Tongue (tissue), 2 donors: Measurements from ENCODE around the gene EXOC3L1. TPM values are rescaled to one million over a fixed set of nuclear protein-coding genes. Genes with fewer than 3 reads are reported as not detected.
A peak's percentile ranks its signal among the peaks of the same experiment; 100 is the strongest.

Experiments used
- DNase-seq: peaks from one replicate; pipeline ENCODE4 v3.0.0-alpha.2; 2015
- total RNA-seq: library from RNA; depleted of rRNA; stranded (reverse); fragments of >200 nt; gene quantifications from one replicate; pipeline ENCODE4 v1.2.3, GENCODE V29; 2014

Gene EXOC3L1, protein sequence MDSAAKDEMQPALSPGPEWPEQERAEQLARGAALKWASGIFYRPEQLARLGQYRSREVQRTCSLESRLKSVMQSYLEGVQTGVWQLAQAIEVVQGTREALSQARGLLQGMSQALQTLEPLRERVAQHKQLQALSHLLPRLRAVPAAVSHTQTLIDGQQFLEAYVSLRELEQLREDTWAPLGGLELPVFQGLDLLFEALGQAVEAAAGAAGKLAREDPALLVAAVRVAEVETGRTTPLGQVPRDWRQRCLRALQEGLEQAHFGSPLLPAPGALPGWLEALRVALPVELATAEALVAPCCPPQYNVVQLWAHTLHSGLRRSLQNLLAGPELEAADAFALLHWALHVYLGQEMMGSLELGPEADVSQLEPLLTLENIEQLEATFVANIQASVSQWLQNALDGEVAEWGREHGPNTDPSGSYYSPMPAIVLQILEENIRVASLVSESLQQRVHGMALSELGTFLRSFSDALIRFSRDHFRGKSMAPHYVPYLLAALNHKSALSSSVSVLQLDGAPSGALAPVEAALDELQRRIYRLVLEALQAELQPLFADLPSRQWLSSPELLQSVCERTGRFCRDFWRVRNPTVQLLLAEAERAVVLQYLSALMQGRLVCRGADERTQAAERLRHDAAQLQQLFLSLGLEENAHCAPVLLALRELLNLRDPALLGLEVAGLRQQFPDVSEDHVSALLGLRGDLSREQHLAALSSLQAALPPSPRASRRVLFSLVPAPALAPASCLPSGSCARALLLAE
- 3.6 TPM for total RNA-seq

DNA sequence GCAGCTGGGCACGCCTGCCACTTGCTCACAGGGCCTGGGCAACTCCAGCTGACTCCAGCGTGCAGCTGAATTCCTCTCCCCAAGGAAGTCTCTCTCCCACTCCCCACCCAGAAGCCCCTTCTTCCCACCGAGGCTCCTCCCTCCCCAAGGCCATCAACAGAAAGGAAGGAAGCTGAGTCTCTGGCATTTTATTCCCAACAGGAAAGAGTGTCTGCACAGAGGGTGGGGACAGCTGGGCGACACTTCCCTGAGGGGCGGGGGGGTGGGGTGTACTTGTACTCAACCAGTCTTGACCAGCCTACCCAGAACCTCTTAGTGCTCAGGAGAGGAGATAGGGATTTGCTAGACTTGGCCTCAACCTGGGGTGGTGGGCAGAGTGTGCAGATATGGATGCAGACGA is at the start of gene EXOC3L1:
Gene EXOC3L1, minus strand, starts transcription at position 96 of the 400 bp plus-strand sequence. CDS start 460 bp downstream, outside the sequence.
- DNase-seq, result no peak

DNA sequence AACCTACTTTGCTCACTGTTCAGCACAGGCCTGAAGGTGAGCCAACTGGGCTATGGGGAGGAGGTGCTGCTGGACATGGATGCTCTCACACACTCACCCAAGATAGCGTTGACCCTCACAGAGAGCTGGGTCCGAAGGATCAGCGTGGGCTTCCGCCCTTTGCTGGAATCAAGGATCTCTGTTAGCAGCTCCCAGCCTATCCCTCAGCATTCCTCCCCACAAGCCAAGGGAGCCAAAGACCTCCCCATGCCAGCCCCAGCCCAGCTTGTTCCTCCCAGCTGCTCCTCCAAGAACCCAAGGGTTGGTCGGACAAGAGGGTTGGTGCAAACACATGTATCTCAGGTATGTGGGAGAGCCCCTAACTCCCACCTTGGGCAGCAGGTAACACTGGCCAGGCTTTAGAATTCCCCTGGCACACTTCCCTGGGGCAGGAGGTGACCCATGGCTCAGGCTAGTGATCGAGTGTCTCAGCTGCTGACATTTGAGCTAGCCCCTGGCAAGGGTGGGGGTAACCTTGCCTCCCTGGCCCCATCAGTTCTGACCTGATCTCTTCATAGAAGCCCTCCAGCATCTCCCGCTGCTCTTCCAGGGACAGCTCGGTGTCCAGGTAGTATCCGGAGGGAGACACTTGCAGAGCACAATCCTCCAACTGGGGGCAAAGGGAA is 49.0 kb upstream of the EXOC3L1 start:
- DNase-seq, result no peak

DNA sequence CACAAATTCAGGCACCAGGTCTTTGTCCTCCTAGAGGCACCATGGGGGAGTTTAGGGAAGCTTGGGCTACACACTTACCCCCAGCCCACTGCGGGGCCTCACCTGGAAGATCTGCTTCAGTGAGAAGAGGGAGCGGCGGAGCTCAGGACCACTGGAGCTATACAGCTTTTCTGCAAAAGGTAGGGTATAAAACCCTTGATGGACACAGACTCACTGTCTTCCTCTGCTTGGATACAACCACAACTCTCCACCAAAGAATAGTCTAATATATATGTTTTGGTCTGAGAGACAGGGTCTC is 48.3 kb upstream of the EXOC3L1 start:
- DNase-seq, result no peak

DNA sequence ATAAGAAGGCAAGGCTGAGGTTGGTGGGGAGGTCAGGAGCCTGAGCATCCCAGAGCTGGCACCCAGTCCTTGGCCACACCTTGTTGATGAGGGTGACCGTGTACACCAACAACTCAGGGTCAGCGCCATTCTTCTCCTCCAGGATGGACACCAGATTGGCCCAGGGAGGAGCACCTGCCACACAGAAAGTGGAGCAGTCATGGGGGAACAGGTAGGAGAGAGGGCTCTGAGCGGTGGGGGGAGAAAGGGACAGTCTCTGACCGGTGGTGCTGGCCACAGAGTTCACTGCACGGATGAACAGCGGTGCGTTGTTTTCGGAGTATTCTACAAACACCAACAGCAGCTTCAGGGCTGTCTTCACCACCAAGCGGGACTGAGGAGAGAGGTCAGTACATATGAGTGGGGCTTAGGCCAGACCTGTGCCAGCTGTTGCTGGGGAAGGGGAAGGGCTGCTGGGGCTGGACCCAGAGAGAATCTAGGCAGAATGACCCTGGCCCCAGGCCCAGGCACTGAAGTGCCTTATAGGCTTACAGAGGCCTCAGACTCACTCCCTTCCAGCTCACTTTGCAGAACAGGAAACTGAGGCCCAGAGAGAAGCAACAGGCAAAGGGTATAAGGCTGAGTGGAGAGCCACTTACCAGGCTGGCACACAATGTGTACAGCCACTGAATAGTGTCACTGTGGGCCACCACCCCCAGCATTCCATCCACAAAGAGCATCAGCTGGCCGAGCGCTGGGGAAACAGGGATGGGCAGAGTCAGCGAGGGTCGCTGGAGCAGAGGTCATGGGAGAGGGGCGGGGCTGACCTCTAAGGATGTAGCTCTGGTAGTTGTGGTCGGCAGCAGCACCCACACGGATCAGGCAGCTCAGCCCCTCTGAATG is 47.7 kb upstream of the EXOC3L1 start:
- DNase-seq, result no peak

DNA sequence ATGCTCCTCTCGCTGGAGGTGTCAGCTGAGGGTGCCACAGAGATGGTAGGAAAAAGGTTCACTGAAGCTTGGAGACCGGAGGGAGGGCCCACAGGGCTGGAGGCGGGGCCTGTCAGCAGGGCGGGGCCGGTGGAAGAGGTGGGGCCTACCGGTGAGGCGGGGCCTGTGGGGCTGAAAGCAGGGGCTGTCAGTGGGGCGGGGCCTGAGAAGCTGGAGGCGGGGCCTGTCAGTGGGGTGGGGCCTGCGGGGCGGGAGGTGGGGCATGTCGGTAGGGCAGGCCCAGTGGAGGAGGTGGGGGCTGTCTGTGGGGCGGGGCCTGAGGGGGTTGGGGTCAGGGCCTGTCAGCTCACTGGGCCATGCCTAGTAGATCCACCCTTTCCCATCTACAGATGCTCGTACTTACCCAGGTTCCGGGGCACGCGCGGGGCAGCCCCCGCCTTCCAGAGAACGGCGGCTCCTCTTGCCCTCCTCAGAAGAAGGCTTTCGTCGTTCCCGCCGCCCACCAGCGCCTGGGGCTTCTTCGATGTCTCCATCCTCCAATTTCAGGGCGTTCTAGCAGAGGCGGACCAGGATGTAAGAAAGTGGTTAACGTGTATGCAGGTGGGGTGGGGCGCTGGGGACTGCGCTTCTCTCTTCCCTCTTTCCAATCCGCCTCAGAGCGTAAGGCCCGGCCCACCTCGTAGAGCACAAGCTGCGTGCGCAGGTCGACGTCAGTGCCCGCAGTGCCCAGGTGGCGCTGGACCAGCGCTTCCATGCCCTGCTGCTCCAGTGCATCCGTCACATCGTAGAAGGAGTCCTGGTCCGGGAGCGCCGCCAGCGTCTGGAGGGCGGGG is 46.8 kb upstream of the EXOC3L1 start:
- DNase-seq, result peak; percentile 14

DNA sequence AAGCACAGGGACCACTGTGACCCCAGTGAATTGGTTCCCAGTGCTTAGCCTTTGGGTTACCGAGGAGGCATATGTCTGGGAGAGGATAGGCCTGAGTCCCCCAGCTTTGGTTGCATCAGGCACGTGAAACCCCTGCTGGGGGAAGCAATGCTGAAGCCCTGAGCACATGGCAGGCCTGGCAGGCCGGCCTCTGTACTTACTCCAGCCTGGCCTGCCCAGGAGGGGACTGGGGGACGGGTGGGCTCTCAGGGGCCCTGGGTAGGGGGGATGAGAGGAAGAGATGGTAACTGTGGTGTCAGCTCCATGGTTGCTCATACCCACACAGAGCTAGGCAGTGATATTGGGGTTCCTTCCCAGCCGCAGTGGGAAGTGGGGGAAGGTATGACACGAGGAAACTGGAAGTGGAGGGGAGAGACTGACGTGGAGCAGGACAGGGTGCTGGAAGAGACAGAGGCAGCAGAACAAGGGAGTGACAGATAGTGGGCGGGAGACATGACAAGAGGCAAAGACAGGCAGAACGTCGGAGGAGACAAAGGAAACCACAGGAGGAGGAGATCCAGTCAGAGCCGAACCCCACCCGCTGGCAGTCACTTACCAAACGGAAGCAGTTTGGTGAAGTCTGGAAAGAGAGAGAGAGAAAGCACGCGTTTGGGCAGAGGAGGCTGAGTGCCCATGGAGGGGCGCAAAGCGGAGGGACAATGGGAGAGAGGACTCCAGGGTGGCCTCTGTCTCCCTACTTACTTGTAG is 46.1 kb upstream of the EXOC3L1 start:
- no peak for DNase-seq

DNA sequence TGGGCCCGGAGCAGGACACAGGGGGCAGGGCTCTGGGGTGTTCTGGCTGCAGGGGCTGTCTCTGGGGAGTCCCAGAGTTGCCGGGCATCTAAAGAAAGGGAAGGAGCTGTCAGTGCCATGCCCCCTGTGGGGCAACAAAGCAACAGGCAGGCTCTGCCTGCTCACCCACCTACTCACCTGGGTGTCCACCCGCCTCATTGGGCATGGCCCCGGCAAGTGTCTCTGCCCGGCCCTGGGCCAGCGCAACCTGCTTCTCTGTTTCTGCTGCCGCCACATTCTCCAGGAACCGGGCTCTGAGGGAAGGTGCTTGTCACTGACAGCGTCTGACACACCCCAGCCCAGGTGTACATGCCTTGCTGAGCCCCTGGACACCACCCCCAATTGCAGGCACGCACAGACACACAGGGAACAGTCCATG is 44.3 kb upstream of the EXOC3L1 start:
- no peak for DNase-seq

DNA sequence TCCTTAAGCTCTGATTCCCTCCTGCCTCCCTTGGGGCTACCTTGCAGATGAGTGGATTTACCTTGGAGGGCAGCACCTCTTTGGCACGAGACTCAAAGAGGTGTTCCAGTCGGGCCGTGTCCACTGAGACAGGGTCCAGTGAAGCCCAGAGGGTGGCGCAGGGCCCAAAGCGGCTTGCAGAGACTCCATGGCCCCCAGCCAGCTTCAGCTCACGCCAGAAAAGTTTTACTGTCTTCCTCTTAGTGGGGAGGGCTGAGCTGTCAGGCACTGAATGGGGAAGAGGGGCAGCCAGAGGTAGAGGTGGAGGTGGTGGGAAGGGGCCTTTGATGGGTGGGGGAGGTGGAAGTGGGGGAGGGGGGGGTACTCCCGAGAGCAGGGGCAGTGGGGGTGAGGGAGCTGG is 43.7 kb upstream of the EXOC3L1 start:
- DNase-seq, result no peak

DNA sequence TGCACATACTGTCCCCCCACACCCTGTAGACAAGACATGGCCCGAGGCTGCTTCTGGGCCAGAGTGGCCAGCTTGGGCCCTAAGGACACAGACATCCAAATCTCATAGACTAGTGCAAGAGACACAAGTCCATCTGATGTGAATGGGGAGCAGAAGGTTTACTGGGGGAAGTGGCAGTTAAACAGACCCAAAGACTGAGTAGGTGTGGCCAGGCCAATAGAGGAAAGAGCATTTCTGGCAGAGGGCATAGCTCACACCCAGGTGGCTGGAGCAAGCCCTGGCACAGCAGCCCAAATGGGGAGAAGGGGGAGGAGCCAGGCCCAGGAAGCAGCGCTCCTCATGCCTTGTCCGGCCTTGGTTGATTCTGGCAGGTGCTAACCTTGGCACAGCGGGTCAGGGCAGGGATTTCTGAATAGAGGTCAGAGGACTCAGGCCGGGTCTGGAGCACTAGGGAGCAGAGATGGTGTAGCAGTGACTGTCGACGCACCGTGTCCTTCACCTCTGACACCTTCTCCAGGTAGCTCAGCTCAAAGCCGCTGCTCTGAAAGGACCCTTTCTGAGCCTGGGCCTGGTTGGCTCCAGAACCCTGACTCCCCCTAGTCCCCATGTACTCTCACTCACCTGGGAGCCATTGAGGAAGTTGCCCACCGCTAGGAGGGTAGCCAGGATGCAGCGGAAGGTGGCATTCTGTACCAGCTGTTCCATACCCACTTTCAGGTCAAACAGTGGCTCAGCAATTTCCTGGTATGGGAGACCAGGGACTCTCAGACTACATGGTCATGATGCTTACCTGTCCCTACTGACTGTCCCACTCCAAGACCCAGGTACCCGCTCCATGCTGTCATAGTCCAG is 41.1 kb upstream of the EXOC3L1 start:
- no peak for DNase-seq

DNA sequence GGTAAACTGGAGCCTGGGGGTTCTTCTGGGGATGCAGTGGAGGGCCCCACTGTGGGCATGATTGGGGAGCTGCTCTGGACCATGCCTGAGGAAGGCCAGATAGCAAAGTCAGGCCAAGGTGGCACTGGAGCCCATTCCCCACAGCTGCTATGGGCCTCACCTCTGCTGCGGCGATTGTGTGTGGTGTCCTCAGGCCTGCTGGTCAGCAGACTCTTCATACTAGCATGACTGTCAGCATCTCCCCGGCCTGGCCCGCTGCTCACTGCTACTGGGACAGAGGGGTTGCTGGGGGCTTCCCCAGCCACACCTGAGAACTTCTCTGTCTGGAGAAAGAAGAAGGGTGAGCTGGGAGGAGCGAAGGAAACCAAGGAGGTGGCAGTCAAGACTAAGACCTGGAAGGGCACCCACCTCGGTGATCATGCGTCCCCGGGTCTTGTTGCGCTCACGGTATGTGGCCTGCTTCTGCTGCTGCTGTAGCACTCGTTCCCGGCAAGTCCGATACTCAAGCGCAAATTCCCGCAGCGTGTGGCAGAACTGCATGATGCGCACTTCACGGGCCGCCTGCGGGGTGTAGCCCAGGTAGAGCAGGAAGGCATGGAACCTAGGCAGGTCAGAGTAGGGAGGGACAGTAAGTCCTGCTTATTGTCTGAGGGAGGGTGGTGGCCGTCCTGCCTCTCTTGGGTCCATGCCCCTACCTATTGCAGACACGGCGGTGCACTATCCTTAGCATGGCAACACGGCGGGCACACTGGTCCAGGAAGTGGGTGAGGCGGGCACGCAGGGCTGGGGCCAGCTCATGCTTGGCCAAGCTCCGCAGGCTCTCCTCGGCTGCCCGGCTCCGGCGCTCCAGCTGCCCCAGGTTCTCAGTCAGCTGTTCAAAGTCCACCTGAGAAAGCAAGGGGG is 40.2 kb upstream of the EXOC3L1 start:
- DNase-seq, result no peak

DNA sequence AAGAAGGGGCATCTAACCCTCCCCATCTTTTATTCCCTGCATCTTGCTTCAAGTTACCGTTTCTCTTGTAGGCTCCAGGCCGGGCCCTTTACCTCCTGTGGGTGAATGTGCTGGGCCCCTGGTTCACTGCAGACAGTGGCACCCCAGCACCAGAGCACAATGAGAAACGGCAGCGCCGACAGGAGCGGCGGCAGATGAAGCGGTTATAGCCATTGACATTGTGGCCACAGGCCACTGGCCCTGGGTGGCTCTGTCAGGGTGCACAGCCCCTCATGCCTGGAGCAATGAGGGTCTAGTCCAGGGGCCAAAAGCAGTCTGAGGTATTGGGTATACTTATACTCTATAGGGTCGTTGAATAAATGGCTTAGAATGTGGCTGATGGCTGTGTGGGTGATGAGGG is 39.0 kb upstream of the EXOC3L1 start:
- DNase-seq, result no peak

DNA sequence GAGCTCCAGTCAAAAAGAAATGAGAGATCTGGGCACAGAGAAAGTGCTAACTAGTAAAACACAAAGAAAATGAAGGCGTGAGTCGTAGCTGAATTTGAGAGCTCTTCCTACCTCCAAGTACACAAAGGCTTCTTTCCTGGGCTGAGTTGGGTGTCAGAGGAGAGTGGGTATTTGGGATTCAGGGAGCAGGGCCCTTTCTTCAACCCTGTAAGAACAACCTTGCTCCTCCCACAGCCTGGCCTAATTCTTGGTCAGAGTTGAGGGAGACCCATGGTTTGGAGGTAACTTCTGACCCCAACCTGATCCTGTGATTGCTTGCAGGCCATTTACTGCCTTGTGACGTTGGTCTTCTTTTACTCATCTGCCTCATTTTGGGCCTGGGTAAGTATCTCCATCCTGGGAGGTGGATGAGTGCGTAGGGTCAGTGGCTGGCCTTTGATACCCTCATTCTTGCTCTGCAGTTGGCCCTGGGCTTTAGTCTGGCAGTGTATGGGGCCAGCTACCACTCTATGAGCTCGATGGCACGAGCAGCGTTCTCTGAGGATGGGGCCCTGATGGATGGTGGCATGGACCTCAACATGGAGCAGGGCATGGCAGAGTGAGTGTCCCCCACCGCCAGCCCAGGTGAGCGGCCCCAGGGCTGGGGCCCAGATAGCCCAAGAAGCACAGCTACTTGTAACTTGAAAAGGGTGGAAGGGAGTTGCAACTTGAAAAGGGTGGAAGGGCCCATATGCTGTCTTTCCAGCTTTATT is 38.3 kb upstream of the EXOC3L1 start:
- no peak for DNase-seq

DNA sequence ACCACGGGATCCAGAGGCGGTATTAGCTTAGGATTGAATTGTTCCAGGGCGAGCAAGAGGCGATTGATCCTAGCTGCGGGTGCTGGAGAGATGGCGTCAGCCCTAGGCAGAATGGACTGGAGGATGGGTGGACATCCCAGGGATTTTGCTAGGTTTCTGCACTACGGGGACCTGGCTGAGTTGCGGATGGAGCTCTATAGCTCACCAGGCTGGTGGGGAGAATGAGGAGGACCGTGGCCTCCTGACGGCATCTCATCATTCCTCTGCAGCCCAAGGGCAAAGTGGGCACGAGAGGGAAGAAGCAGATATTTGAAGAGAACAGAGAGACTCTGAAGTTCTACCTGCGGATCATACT is 37.6 kb upstream of the EXOC3L1 start:
- no peak for DNase-seq

DNA sequence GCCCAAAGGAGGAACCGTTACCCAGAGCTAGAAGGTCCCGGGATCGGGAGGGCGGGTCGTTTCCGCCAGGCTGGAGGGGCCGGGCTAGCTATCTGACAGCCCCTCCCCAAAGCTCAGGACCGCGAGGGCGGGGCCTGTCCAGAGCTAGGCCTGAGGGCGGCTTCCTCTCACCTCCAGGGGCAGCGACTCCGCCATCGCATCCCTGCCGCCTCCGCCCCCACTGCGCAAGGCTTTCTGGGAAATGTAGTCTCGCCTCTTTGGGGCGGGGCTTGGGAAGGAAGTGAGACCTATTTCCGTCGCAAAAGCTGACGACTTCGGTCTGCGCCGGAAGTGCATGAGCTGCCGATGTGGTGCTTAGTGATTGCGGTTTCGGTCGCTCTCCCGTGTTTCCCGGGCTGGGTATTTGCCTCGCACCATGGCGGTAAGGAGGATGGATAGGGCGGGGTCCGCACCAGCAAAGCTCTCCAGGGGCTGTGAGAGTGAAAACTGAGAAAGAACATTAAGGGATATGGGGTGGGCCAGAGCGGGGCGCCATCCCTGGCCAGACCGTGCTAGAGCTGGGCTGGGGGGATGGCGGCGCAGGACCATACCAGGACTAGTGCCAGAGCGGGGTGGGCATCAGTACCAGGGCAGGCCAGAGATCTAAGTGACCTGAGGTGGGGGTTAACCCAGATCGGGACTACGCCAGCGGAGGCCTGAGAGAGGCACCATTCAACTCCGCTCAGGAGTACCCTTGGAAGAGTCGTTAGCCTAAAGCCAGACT is 37.0 kb upstream of the EXOC3L1 start, which contains the start of gene TMEM208:
Gene TMEM208, plus strand, starts transcription at position 327 of the 763 bp plus-strand sequence. Its CDS starts 89 bp downstream, at position 416.
- DNase-seq, result peak; percentile 99

DNA sequence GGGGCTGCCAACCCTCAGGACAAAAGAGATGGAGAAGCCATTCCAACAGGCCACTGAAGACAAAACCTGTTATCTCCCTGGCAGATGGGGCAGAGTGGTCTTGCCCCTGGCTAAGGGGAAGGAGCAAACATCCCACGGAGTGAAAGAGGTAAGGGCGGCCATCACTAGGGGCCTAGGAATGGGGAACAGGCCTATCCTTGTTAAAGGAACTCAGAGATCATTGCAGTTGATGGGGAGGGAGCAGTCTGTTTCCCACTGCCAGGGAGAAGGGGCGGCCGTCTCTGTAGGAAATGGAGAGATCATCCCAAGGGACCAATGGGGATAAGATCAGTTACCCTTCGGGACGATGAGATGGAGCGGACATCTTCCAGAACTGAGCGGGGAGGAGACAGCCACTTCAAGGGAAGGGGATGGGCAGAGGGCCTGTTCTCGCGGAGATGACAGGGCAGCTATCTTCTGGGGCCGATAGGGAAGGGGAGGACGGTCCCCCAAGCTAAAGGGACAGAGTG is 36.4 kb upstream of the EXOC3L1 start:
- no peak for DNase-seq

DNA sequence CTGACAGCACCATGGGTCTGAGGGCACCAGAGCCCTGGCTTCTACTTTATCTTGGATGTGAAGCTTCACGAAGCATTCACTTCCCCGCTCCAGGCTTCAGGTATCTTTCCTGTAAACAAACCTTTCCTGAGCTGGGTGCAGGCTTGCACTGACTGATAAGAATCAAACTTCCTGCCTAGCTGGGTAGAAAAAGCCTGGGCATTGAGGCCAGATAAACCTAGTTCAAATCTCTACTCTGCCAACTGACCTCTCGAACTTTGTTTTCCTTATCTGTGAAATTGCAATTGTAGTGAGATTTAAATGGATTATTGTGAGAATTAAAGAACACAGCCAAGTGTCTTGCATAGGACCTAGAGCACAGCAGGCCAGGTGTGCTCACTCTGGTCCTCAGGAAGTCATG is 34.1 kb upstream of the EXOC3L1 start:
- no peak for DNase-seq
